Caco-2 (cell line): ENCODE data around the gene LMO7. TPM values are rescaled to one million over a fixed set of nuclear protein-coding genes. Genes with fewer than 3 reads are reported as not detected.

ENCODE experiments used
- BruUV-seq: library from RNA; stranded (reverse); fragments of 400-500 nt; replicated peaks from 2 replicates; lab custom pipeline; 2021; lab: Mats Ljungman, UMichigan
- CTCF ChIA-PET: fragments of 300-600 bp; sonication (Branson Sonifier 250); formaldehyde crosslinking; loops from one replicate; lab custom pipeline; 2022; ENCODE audit warnings: antibody characterized with exemption; lab: Charles Lee
- POLR2A ChIA-PET: fragments of 300-600 bp; sonication (Branson Sonifier 250); formaldehyde crosslinking; loops from one replicate; lab custom pipeline; 2022; ENCODE audit warnings: antibody characterized with exemption; lab: Charles Lee
- DNase-seq, 2 experiments: peaks; one replicate each; pipeline versions ENCODE4 v3.0.0 to v3.0.0-alpha.2; 2020 to 2022
- H3K27me3 ChIP-seq: replicated peaks from 2 replicates; pipeline ENCODE4 v1.6.0; 2011; ENCODE audit warnings: low read length; ENCODE audit not compliant: control insufficient read depth, insufficient read depth
- H3K36me3 ChIP-seq: 2 replicates; pipeline ENCODE4 v1.5.1; 2011; ENCODE audit warnings: low read length; ENCODE audit not compliant: control insufficient read depth, insufficient read depth
- H3K4me1 ChIP-seq: fragments of 250-450 bp; sonication (Bioruptor Pico); 2 replicates; pipeline ENCODE4 v1.5.1; 2020; ENCODE audit warnings: mild to moderate bottlenecking
- H3K4me3 ChIP-seq: 2 replicates; pipeline ENCODE4 v1.5.1; 2011; ENCODE audit warnings: low read depth, mild to moderate bottlenecking, control low read depth, low read length
- H3K9me3 ChIP-seq: fragments of 250-450 bp; sonication (Bioruptor Pico); 2 replicates; pipeline ENCODE4 v1.5.1; 2020; ENCODE audit warnings: mild to moderate bottlenecking, moderate library complexity
- H3K27ac Mint-ChIP-seq: one replicate; pipeline ENCODE4 v1.8.0; 2022; ENCODE audit warnings: mixed read lengths; ENCODE audit not compliant: unreplicated experiment
- H3K27me3 Mint-ChIP-seq: one replicate; pipeline ENCODE4 v1.8.0; 2022; ENCODE audit warnings: mixed read lengths; ENCODE audit not compliant: insufficient read depth, unreplicated experiment
- H3K36me3 Mint-ChIP-seq: one replicate; pipeline ENCODE4 v1.8.0; 2022; ENCODE audit warnings: mild to moderate bottlenecking, mixed read lengths; ENCODE audit not compliant: insufficient read depth, unreplicated experiment
- H3K4me1 Mint-ChIP-seq: one replicate; pipeline ENCODE4 v1.8.0; 2022; ENCODE audit warnings: low read depth, mixed read lengths; ENCODE audit not compliant: unreplicated experiment
- H3K4me3 Mint-ChIP-seq: one replicate; pipeline ENCODE4 v1.8.0; 2022; ENCODE audit warnings: mild to moderate bottlenecking, moderate library complexity, mixed read lengths; ENCODE audit not compliant: unreplicated experiment
- H3K9me3 Mint-ChIP-seq: one replicate; pipeline ENCODE4 v1.8.0; 2022; ENCODE audit warnings: mixed read lengths; ENCODE audit not compliant: unreplicated experiment
- CTCF ChIP-seq, 2 experiments: fragments of 200-600 bp in 1 of 2; IDR thresholded peaks; 1 replicate in 1 of 2; 2 replicates in 1 of 2; pipeline versions ENCODE4 v1.5.1 to v1.8.0; 2011 to 2022; ENCODE audit warnings: antibody characterized with exemption in 1 of 2, control low read depth in 1 of 2, inconsistent platforms in 1 of 2, low read depth in 1 of 2, low read length in 1 of 2, mild to moderate bottlenecking in 1 of 2, moderate library complexity in 1 of 2; ENCODE audit not compliant: insufficient read depth in 1 of 2, severe bottlenecking in 1 of 2, unreplicated experiment in 1 of 2
- intact Hi-C: fragments of 100-400 bp; cut with micrococcal nuclease; formaldehyde crosslinking; loops from one replicate; pipeline ENCODE4 v1.10.0; 2022; ENCODE audit not compliant: unreplicated experiment
- total RNA-seq: library from RNA; stranded (reverse); gene quantifications from 2 replicates; pipeline ENCODE4 v1.2.3, GENCODE V29; 2022

The LMO7 gene
- total RNA-seq, 1 experiment from 2014 or later = 209 TPM

DNA sequence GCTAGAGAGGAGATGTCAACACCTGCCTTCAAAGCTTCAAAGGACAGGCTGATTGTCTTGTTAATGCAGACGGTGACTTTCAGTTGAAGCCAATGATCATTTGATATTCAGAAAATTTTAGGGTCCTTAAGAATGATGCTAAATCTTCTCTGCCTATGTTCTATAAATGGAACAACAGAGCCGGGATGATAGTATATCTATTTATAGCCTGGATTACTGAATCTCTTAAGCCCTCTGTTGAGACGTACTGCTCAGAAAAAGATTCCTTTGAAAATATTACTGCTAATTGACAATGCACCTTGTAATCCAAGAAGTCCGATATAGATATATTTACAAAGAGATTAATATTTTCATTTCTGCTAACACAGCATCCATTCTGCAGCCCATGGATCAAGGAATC is 35.8 kb upstream of the LMO7 start:
- Histone ChIP-seq H3K9me3 (no peaks in the 10 kb centered on the region), H3K36me3 (no peaks in the 10 kb centered on the region), H3K4me3 (no peak overlapping the region), H3K27me3 (no peaks in the 10 kb centered on the region), H3K4me1 (no peaks in the 10 kb centered on the region)
- no peaks in the 10 kb centered on the region for H3K27me3 Mint-ChIP-seq
- no TSS peak for BruUV-seq
- intact Hi-C loops = no loop called here
- ChIA-PET POLR2A (interaction anchor here (0.5 kb wide), 1 partner anchor 31 kb away, joined by 3 read pairs; no protein-coding TSS in a partner anchor), CTCF (no interaction called here)
- H3K4me1 Mint-ChIP-seq = no peaks in the 10 kb centered on the region
- peaks cover 17% of the 10 kb centered on the region for H3K36me3 Mint-ChIP-seq
- no peak for DNase-seq
- no peak overlapping the region for H3K27ac Mint-ChIP-seq
- no peak overlapping the region for H3K4me3 Mint-ChIP-seq
- H3K9me3 Mint-ChIP-seq = no peaks in the 10 kb centered on the region
- no peak for TF ChIP-seq CTCF (IDR thresholded peaks at IDR 0.05; ENCODE audit: insufficient read depth in 1 of 2, low read depth in 1 of 2, low read length in 1 of 2, severe bottlenecking in 1 of 2, unreplicated experiment in 1 of 2)

DNA sequence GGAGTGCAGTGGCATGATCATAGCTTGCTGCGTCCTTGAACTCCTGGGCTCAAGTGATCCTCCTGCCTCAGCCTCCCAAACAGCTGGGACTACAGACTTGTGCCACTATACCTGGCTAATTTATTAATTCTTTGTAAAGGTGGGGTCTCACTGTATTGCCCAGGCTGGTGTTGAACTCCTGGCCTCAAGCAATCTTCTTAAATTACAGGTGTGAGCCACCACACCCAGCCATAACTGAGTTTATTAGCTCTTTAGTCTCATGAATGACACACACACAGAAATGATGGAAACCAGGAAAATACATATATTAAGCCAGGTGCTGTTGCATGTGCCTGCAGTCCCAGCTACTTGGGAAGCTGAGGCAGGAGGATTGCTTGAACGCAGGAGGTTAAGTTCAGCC is 33.1 kb upstream of the LMO7 start:
- no peak for TF ChIP-seq CTCF (IDR thresholded peaks at IDR 0.05; ENCODE audit: insufficient read depth in 1 of 2, low read depth in 1 of 2, low read length in 1 of 2, severe bottlenecking in 1 of 2, unreplicated experiment in 1 of 2)
- no peaks in the 10 kb centered on the region for H3K36me3 ChIP-seq
- CTCF ChIA-PET = no interaction called here
- no peaks in the 10 kb centered on the region for H3K9me3 Mint-ChIP-seq
- H3K4me3 Mint-ChIP-seq = no peak overlapping the region
- DNase-seq = no peak
- peaks cover 16% of the 10 kb centered on the region for H3K4me1 Mint-ChIP-seq
- no peak overlapping the region for H3K4me3 ChIP-seq
- POLR2A ChIA-PET = no interaction called here
- no peaks in the 10 kb centered on the region for H3K4me1 ChIP-seq
- H3K27ac Mint-ChIP-seq = no peak overlapping the region
- peaks cover 35% of the 10 kb centered on the region for H3K36me3 Mint-ChIP-seq
- intact Hi-C loops = no loop called here
- H3K9me3 ChIP-seq = no peaks in the 10 kb centered on the region
- BruUV-seq = no TSS peak
- no peaks in the 10 kb centered on the region for H3K27me3 Mint-ChIP-seq
- H3K27me3 ChIP-seq = no peaks in the 10 kb centered on the region

- Histone ChIP-seq H3K4me3 (no peak overlapping the region), H3K27me3 (no peaks in the 10 kb centered on the region), H3K36me3 (no peaks in the 10 kb centered on the region), H3K9me3 (no peaks in the 10 kb centered on the region), H3K4me1 (peaks cover 12% of the 10 kb centered on the region)
- H3K27ac Mint-ChIP-seq = no peak overlapping the region
- POLR2A ChIA-PET = interaction anchor here (0.5 kb wide), 1 partner anchor 64 kb away, joined by 7 read pairs; no protein-coding TSS in a partner anchor
- intact Hi-C loops = no loop called here
- no TSS peak for BruUV-seq
- no peak overlapping the region for H3K4me3 Mint-ChIP-seq
- H3K27me3 Mint-ChIP-seq = no peaks in the 10 kb centered on the region
- no peaks in the 10 kb centered on the region for H3K9me3 Mint-ChIP-seq
- H3K4me1 Mint-ChIP-seq = peaks cover 22% of the 10 kb centered on the region
- CTCF ChIA-PET = no interaction called here
- no peak for TF ChIP-seq CTCF (IDR thresholded peaks at IDR 0.05; ENCODE audit: insufficient read depth in 1 of 2, low read depth in 1 of 2, low read length in 1 of 2, severe bottlenecking in 1 of 2, unreplicated experiment in 1 of 2)
- peaks cover 24% of the 10 kb centered on the region for H3K36me3 Mint-ChIP-seq
- DNase-seq = no peak
Observed at GRCh38 chr13:75607447-75607846, 28.7 kb upstream of the LMO7 start.
